Right lobe of liver (tissue), 4 donors: ENCODE results near the gene IL22.

Experiments
- CTCF ChIP-seq, 4 donors: fragments of 200-600 bp in 3 of 4; fragments of 450-650 bp in 1 of 4; IDR thresholded peaks; one replicate each; pipeline versions ENCODE4 v1.5.1 to v1.8.0; 2016 to 2022; ENCODE audit warnings: antibody characterized with exemption in 4 of 4, mild to moderate bottlenecking in 2 of 4
- POLR2A ChIP-seq: fragments of 450-650 bp; IDR thresholded peaks from one replicate; pipeline ENCODE4 v1.6.1; 2017; ENCODE audit warnings: antibody characterized with exemption, mild to moderate bottlenecking
- donor health status: DM: no; HTN: no; CAD: no.
- donor health status: DM: no; HTN: no; CAD: no.
- donor health status: DM: no; HTN: yes; CAD: no.

GRCh38 chr12:68203460-68203875 lies 49.9 kb downstream of the IL22 start:
- TF ChIP-seq CTCF (IDR thresholded peaks at IDR 0.05) = no peak
- no peak for TF ChIP-seq POLR2A
